Upper lobe of left lung (tissue), 4 donors: ENCODE measurements around the gene ITPK1.

ENCODE experiments used
- POLR2AphosphoS5 ChIP-seq, 2 donors: sonication (generic); formaldehyde crosslinking; IDR thresholded peaks; one replicate each; pipeline ENCODE4 v1.5.1; 2017; ENCODE audit warnings: antibody characterized with exemption in 2 of 2
- TF ChIP-seq, protein P1 (sequence below), 6 experiments: fragments of 450-650 bp in 4 of 6; fragments of 200-600 bp in 2 of 6; sonication (generic) in 2 of 6; IDR thresholded peaks; one replicate each; pipeline ENCODE4 v1.5.1; 2016 to 2019; ENCODE audit warnings: antibody characterized with exemption in 6 of 6

- TF ChIP-seq, protein P1, sequence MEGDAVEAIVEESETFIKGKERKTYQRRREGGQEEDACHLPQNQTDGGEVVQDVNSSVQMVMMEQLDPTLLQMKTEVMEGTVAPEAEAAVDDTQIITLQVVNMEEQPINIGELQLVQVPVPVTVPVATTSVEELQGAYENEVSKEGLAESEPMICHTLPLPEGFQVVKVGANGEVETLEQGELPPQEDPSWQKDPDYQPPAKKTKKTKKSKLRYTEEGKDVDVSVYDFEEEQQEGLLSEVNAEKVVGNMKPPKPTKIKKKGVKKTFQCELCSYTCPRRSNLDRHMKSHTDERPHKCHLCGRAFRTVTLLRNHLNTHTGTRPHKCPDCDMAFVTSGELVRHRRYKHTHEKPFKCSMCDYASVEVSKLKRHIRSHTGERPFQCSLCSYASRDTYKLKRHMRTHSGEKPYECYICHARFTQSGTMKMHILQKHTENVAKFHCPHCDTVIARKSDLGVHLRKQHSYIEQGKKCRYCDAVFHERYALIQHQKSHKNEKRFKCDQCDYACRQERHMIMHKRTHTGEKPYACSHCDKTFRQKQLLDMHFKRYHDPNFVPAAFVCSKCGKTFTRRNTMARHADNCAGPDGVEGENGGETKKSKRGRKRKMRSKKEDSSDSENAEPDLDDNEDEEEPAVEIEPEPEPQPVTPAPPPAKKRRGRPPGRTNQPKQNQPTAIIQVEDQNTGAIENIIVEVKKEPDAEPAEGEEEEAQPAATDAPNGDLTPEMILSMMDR (IDR thresholded peaks at IDR 0.05), result no peak
- TF ChIP-seq POLR2AphosphoS5 (IDR thresholded peaks at IDR 0.05), result no peak
Observed at GRCh38 chr14:92939699-92940098, 176.0 kb downstream of the ITPK1 start.
